Common myeloid progenitor, CD34-positive (primary cell): ENCODE measurements around the gene DOCK9.

Source experiments
- CTCF ChIA-PET: fragments of 350-600 bp; sonication (Branson Sonifier 250); formaldehyde crosslinking; loops from one replicate; lab custom pipeline; 2021; ENCODE audit warnings: antibody characterized with exemption; lab: Charles Lee
- POLR2A ChIA-PET: fragments of 350-600 bp; sonication (Branson Sonifier 250); formaldehyde crosslinking; loops from one replicate; lab custom pipeline; 2021; ENCODE audit warnings: antibody characterized with exemption; lab: Charles Lee
- DNase-seq, 3 donors: peaks; one replicate each; pipeline versions ENCODE4 v3.0.0 to v3.0.0-alpha.2; 2013
- H3K27ac ChIP-seq, 2 experiments: 1 replicate in 1 of 2; 2 replicates in 1 of 2; pipeline ENCODE4 v1.7.0; 2013; ENCODE audit warnings: inconsistent platforms in 2 of 2, low read length in 2 of 2, mild to moderate bottlenecking in 2 of 2, low read depth in 1 of 2, moderate library complexity in 1 of 2; ENCODE audit not compliant: severe bottlenecking in 2 of 2, insufficient read depth in 1 of 2, poor library complexity in 1 of 2
- H3K27me3 ChIP-seq, 5 experiments: replicated peaks in 2 of 5; 1 replicate in 3 of 5; 2 replicates in 2 of 5; pipeline versions ENCODE4 v1.6.1 to v1.7.0; 2013; ENCODE audit warnings: low read length in 4 of 5, mild to moderate bottlenecking in 2 of 5, moderate library complexity in 2 of 5, inconsistent platforms in 1 of 5; ENCODE audit not compliant: insufficient read depth in 5 of 5, control insufficient read depth in 4 of 5
- H3K36me3 ChIP-seq, 4 experiments: 1 replicate in 2 of 4; 2 replicates in 2 of 4; pipeline versions ENCODE4 v1.6.1 to v1.7.0; 2013; ENCODE audit warnings: low read length in 3 of 4, control low read depth in 1 of 4, mild to moderate bottlenecking in 1 of 4; ENCODE audit not compliant: control insufficient read depth in 4 of 4, insufficient read depth in 4 of 4
- H3K4me1 ChIP-seq, 4 experiments: 1 replicate in 3 of 4; 2 replicates in 1 of 4; pipeline versions ENCODE4 v1.6.1 to v1.7.1; 2013; ENCODE audit warnings: low read length in 3 of 4, mild to moderate bottlenecking in 3 of 4, control low read depth in 1 of 4, inconsistent platforms in 1 of 4, moderate library complexity in 1 of 4; ENCODE audit not compliant: control insufficient read depth in 4 of 4, insufficient read depth in 4 of 4; ENCODE audit errors: control extremely low read depth in 1 of 4
- H3K4me3 ChIP-seq, 7 experiments: 1 replicate in 4 of 7; 2 replicates in 3 of 7; pipeline versions ENCODE4 v1.5.1 to v1.7.0; 2013; ENCODE audit warnings: mild to moderate bottlenecking in 7 of 7, low read length in 6 of 7, moderate library complexity in 6 of 7, inconsistent platforms in 2 of 7, low read depth in 2 of 7, control low read depth in 1 of 7; ENCODE audit not compliant: insufficient read depth in 4 of 7, control insufficient read depth in 1 of 7; ENCODE audit errors: extremely low read depth in 1 of 7
- H3K9me3 ChIP-seq, 5 experiments: 1 replicate in 4 of 5; 2 replicates in 1 of 5; pipeline versions ENCODE4 v1.6.1 to v1.7.1; 2013; ENCODE audit warnings: low read length in 4 of 5, mild to moderate bottlenecking in 2 of 5, inconsistent platforms in 1 of 5, low read depth in 1 of 5, moderate library complexity in 1 of 5; ENCODE audit not compliant: control insufficient read depth in 4 of 5, insufficient read depth in 2 of 5; ENCODE audit errors: control extremely low read depth in 1 of 5
- WGBS: methylation state at CpG from one replicate; pipeline ENCODE4 v1.1.5; 2013; ENCODE audit not compliant: insufficient coverage; 5-methylcytosine and 5-hydroxymethylcytosine counted together

Gene DOCK9

DNA sequence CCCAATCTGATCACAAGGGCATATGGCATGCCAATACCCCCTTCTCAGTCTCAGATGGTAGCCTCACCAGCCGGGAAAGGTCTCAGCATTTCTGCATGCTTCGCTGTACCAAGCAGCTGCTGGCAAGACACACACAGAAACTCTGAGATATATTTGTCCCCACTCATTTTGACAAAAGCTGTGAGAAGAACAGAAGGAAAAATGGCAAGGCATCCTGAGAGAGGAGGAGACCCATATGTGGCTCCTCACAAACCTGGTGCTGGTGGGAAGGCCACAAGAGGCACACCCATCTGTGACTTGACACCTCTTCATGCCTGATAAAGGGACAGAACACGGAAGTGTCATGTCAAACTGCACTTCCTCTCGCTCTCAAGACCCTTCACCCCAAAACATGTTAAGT is 36.7 kb upstream of the DOCK9 start:
- ChIA-PET POLR2A (no interaction called here), CTCF (interaction anchor here (1.2 kb wide), 1 partner anchor 53 kb away, joined by 3 read pairs; no protein-coding TSS in a partner anchor)
- Histone ChIP-seq H3K36me3 (no peaks in the 10 kb centered on the region), H3K9me3 (no peaks in the 10 kb centered on the region), H3K27me3 (peaks cover 0 to 28% (median 7%) of the 10 kb centered on the region in 5 experiments), H3K4me1 (no peaks in the 10 kb centered on the region), H3K4me3 (no peak overlapping the region), H3K27ac (no peak overlapping the region)
- DNase-seq, result no peak
- 100% methylated on average over 2 of the region's 4 CpGs for WGBS

DNA sequence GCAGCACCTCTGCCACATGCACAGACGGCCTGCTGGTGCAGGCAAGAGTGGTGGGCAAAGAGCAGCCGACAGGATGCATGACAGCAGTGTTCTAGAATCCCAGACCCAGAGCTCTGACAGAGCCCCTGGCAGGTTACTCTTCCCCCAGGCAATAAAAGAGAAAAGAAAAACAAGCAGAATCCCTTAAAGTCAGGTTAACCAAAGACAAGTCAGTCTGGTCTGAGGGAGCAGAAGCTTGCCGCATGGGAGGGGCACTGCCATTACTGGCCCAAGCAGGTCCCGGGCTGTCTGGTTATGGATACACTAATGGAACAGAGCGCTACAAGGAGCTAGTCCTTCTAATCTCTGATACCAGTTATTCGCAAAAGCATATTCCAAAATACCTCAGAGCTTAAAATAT is 36.1 kb upstream of the DOCK9 start:
- Histone ChIP-seq H3K4me1 (no peaks in the 10 kb centered on the region), H3K36me3 (no peaks in the 10 kb centered on the region), H3K27me3 (peaks cover 0 to 28% (median 8%) of the 10 kb centered on the region in 5 experiments), H3K27ac (no peak overlapping the region), H3K4me3 (no peak overlapping the region), H3K9me3 (no peaks in the 10 kb centered on the region)
- 96% methylated on average over 4 of the region's 6 CpGs for WGBS
- ChIA-PET POLR2A (interaction anchor here (0.6 kb wide), 1 partner anchor 283 kb away, joined by 3 read pairs; no protein-coding TSS in a partner anchor), CTCF (no interaction called here)
- no peak for DNase-seq

DNA sequence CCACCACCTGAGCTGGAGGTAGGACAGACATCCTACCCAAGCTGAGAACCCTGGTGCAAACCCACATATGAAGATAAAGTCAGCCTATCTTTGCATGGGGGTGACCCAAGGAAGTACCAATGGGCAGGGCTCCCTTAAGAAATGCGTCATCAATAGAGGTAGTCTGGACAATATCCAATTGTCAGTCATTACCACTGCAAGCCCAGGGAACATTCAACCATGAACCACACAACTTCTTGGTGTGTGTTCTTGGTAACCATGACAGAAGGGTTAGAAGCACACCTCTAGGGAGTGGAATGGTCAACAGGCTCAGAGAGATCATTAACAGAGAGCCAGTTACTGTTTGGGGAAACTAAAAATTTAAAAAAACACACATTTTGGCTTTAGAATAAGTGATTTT is 34.7 kb upstream of the DOCK9 start:
- Histone ChIP-seq H3K36me3 (no peaks in the 10 kb centered on the region), H3K27me3 (peaks cover 0 to 26% (median 6%) of the 10 kb centered on the region in 5 experiments), H3K4me1 (no peaks in the 10 kb centered on the region), H3K9me3 (no peaks in the 10 kb centered on the region), H3K4me3 (no peak overlapping the region), H3K27ac (no peak overlapping the region)
- CTCF ChIA-PET, result interaction anchor here (0.5 to 0.8 kb wide), 2 partner anchors 27 to 169 kb away, joined by 3 to 4 read pairs; no protein-coding TSS in a partner anchor
- POLR2A ChIA-PET, result no interaction called here
- no peak for DNase-seq
- WGBS, result 100% methylated on average over 1 of the region's 1 CpG

DNA sequence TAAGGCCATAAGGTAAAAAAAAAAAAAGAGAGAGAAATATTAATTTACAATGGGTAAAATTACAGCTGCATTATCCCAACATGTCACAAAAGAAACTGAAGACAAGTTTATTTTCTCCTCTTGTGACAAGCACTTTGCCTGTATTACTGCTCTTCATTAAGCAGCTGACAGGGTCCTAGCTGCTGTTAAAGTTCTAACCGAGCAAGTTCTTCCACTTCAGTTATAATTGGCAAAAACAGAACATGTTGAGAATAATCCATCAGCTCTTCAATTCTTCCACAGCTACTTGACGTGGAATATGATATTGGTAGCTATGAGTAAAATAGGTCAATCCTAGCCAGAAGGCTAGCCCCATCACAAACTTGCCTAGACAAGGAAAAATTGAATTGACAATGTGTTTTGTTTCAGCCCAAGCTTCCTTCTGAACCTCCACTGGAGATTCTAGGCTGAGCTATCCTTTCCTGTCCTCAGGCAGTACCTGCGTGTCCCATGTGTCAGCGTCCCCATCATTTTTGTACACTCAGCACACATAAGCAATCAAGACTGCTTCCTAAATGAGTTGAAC is 32.2 kb upstream of the DOCK9 start:
- no peaks in the 10 kb centered on the region for H3K4me1 ChIP-seq

DNA sequence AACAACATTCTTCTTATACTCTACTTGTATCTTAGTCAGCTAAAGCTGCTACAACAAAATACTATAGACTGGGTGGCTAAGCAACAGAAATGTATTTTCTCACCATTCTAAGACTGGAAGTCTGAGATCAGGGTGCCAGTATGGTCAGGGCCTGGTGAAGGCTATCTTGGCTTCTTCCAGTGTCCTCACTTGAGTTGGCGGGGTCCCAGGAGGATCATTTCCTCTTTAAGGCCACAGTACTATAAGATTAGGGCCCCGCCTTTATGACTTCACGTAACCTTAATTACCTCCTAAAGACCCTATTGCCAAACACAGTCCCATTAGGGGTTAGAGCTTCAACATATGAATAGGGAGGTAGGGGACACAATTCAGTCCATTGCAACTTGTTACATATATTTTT is 30.7 kb upstream of the DOCK9 start:
- H3K36me3 ChIP-seq, result no peaks in the 10 kb centered on the region
- CTCF ChIA-PET, result no interaction called here
- H3K27ac ChIP-seq, result no peak overlapping the region
- H3K27me3 ChIP-seq, result peaks cover 0 to 15% (median 5%) of the 10 kb centered on the region in 5 experiments
- H3K4me1 ChIP-seq, result no peaks in the 10 kb centered on the region
- no peaks in the 10 kb centered on the region for H3K9me3 ChIP-seq
- POLR2A ChIA-PET, result no interaction called here
- WGBS, result no CpG with 5 or more reads among the region's 3 CpGs
- no peak overlapping the region for H3K4me3 ChIP-seq
- DNase-seq, result no peak

More for the DNA sequence above, 32.2 kb upstream of the DOCK9 start:
- Histone ChIP-seq H3K4me3 (no peak overlapping the region), H3K9me3 (no peaks in the 10 kb centered on the region), H3K36me3 (no peaks in the 10 kb centered on the region), H3K27me3 (peaks cover 0 to 19% (median 5%) of the 10 kb centered on the region in 5 experiments), H3K27ac (no peak overlapping the region)
- ChIA-PET CTCF (interaction anchor here (0.6 kb wide), 1 partner anchor 1442 kb away, joined by 3 read pairs; no protein-coding TSS in a partner anchor), POLR2A (no interaction called here)
- no peak for DNase-seq
- 80% methylated on average over 2 of the region's 4 CpGs for WGBS

DNA sequence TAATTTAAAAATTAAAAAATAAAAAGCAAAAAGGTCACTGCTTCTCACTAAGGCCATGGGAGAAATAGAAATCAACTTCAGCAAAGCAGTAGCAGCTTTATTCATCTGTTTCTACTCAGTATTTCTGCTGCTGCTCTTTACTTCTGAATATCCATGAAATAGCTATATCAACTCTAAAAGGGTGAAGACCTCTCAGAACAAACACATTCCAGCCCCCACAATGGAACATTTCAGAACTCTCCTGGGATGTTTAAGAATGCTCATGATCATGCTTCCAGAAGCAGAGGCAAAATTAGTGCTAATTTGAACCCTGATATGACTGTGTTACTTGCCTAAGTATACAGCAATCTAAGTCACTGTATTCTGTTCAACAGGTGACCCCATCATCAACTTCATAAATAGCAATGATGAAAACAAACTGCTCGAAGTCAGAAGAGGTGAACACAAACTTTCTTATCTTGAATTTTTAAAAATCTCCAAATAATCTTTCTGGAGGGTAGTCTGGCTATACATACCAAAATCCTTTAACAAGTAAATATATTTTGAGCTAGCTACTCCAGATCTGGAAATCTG is 29.6 kb upstream of the DOCK9 start:
- WGBS, result no CpG with 5 or more reads among the region's 1 CpG
- ChIA-PET POLR2A (no interaction called here), CTCF (no interaction called here)
- Histone ChIP-seq H3K4me3 (no peak overlapping the region), H3K27me3 (peaks cover 0 to 16% (median 6%) of the 10 kb centered on the region in 5 experiments), H3K36me3 (no peaks in the 10 kb centered on the region), H3K9me3 (no peaks in the 10 kb centered on the region), H3K4me1 (no peaks in the 10 kb centered on the region), H3K27ac (no peak overlapping the region)
- no peak for DNase-seq

DNA sequence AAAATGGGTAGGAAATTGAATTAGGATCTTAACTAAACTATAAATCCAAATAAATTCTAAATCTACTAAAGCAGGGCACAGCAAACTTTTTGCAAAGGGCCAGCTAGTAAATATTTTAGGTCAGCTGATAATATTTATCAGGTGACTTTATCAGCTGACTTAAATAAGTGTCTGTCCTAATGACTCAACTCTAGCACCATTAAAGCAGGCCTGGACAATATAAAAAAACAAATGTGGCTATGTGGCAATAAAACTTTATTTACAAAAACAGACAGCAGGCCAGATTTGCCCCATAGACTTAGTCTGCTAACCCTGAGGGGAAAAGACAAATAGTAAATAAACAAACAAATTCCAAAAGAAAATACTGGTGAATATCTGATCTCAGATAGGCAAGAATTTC is 27.7 kb upstream of the DOCK9 start:
- Histone ChIP-seq H3K36me3 (no peaks in the 10 kb centered on the region), H3K4me1 (no peaks in the 10 kb centered on the region), H3K27ac (no peak overlapping the region), H3K4me3 (no peak overlapping the region), H3K9me3 (no peaks in the 10 kb centered on the region), H3K27me3 (peaks cover 0 to 15% (median 8%) of the 10 kb centered on the region in 5 experiments)
- ChIA-PET POLR2A (no interaction called here), CTCF (interaction anchor here (1.2 kb wide), 1 partner anchor 17 kb away, joined by 3 read pairs; no protein-coding TSS in a partner anchor)
- no peak for DNase-seq
